WTC11 (cell line): ENCODE results near the gene FSTL4.

Experiments used
- KAT7 ChIP-seq: sonication (generic); formaldehyde crosslinking; IDR thresholded peaks from 2 replicates; pipeline ENCODE4 v1.8.1; 2023; ENCODE audit warnings: missing genetic modification reagents, mild to moderate bottlenecking, borderline replicate concordance
- PRDM15 ChIP-seq: sonication (generic); formaldehyde crosslinking; IDR thresholded peaks from 2 replicates; pipeline ENCODE4 v1.8.0; 2022; ENCODE audit warnings: missing genetic modification reagents
- RELA ChIP-seq: sonication (generic); formaldehyde crosslinking; IDR thresholded peaks from 2 replicates; pipeline ENCODE4 v1.8.1; 2022; ENCODE audit warnings: missing genetic modification reagents, mild to moderate bottlenecking, borderline replicate concordance
- SP1 ChIP-seq: sonication (generic); formaldehyde crosslinking; conservative IDR thresholded peaks from 2 replicates; pipeline ENCODE4 v1.8.1; 2022; ENCODE audit warnings: missing genetic modification reagents
- TEAD1 ChIP-seq: sonication (generic); formaldehyde crosslinking; IDR thresholded peaks from 2 replicates; pipeline ENCODE4 v1.8.0; 2022; ENCODE audit warnings: mild to moderate bottlenecking, missing genetic modification reagents
- USF2 ChIP-seq: sonication (generic); formaldehyde crosslinking; IDR thresholded peaks from 2 replicates; pipeline ENCODE4 v1.8.1; 2023; ENCODE audit warnings: mild to moderate bottlenecking, missing genetic modification reagents, moderate library complexity
- TF ChIP-seq, protein P1 (sequence below): fragments of 200-600 bp; IDR thresholded peaks from 2 replicates; pipeline ENCODE4 v1.8.0; 2022; ENCODE audit warnings: antibody characterized with exemption
- TF ChIP-seq, protein P2 (sequence below): sonication (generic); formaldehyde crosslinking; conservative IDR thresholded peaks from 2 replicates; pipeline ENCODE4 v1.8.1; 2022; ENCODE audit warnings: mild to moderate bottlenecking, missing genetic modification reagents
- TF ChIP-seq, protein P3 (sequence below): fragments of 250-450 bp; sonication (Bioruptor Pico); IDR thresholded peaks from 2 replicates; pipeline ENCODE4 v1.9.0; 2021; ENCODE audit warnings: mild to moderate bottlenecking, borderline replicate concordance

- TF ChIP-seq, protein P1, sequence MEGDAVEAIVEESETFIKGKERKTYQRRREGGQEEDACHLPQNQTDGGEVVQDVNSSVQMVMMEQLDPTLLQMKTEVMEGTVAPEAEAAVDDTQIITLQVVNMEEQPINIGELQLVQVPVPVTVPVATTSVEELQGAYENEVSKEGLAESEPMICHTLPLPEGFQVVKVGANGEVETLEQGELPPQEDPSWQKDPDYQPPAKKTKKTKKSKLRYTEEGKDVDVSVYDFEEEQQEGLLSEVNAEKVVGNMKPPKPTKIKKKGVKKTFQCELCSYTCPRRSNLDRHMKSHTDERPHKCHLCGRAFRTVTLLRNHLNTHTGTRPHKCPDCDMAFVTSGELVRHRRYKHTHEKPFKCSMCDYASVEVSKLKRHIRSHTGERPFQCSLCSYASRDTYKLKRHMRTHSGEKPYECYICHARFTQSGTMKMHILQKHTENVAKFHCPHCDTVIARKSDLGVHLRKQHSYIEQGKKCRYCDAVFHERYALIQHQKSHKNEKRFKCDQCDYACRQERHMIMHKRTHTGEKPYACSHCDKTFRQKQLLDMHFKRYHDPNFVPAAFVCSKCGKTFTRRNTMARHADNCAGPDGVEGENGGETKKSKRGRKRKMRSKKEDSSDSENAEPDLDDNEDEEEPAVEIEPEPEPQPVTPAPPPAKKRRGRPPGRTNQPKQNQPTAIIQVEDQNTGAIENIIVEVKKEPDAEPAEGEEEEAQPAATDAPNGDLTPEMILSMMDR: no peak
- TF ChIP-seq TEAD1 (CRISPR knock-in tag): no peak
- no peak for TF ChIP-seq SP1 (CRISPR knock-in tag)
- no peak for TF ChIP-seq KAT7 (CRISPR knock-in tag)
- no peak for TF ChIP-seq USF2 (CRISPR knock-in tag)
- TF ChIP-seq, protein P2, sequence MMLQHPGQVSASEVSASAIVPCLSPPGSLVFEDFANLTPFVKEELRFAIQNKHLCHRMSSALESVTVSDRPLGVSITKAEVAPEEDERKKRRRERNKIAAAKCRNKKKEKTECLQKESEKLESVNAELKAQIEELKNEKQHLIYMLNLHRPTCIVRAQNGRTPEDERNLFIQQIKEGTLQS (CRISPR knock-in tag): no peak
- TF ChIP-seq, protein P3, sequence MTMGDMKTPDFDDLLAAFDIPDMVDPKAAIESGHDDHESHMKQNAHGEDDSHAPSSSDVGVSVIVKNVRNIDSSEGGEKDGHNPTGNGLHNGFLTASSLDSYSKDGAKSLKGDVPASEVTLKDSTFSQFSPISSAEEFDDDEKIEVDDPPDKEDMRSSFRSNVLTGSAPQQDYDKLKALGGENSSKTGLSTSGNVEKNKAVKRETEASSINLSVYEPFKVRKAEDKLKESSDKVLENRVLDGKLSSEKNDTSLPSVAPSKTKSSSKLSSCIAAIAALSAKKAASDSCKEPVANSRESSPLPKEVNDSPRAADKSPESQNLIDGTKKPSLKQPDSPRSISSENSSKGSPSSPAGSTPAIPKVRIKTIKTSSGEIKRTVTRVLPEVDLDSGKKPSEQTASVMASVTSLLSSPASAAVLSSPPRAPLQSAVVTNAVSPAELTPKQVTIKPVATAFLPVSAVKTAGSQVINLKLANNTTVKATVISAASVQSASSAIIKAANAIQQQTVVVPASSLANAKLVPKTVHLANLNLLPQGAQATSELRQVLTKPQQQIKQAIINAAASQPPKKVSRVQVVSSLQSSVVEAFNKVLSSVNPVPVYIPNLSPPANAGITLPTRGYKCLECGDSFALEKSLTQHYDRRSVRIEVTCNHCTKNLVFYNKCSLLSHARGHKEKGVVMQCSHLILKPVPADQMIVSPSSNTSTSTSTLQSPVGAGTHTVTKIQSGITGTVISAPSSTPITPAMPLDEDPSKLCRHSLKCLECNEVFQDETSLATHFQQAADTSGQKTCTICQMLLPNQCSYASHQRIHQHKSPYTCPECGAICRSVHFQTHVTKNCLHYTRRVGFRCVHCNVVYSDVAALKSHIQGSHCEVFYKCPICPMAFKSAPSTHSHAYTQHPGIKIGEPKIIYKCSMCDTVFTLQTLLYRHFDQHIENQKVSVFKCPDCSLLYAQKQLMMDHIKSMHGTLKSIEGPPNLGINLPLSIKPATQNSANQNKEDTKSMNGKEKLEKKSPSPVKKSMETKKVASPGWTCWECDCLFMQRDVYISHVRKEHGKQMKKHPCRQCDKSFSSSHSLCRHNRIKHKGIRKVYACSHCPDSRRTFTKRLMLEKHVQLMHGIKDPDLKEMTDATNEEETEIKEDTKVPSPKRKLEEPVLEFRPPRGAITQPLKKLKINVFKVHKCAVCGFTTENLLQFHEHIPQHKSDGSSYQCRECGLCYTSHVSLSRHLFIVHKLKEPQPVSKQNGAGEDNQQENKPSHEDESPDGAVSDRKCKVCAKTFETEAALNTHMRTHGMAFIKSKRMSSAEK (CRISPR knock-in tag): no peak
- no peak for TF ChIP-seq PRDM15 (CRISPR knock-in tag)
- TF ChIP-seq RELA (CRISPR knock-in tag): no peak
Measured at GRCh38 chr5:133464013-133464412, 148.3 kb downstream of the FSTL4 start.
